ENCODE data around the gene BID. TPM values are rescaled to one million over a fixed set of nuclear protein-coding genes. Genes with fewer than 3 reads are reported as not detected.

Gene BID
- total and polyA plus RNA-seq, 12 donors = 3.8 to 26.6 (median 10.6) TPM

DNA sequence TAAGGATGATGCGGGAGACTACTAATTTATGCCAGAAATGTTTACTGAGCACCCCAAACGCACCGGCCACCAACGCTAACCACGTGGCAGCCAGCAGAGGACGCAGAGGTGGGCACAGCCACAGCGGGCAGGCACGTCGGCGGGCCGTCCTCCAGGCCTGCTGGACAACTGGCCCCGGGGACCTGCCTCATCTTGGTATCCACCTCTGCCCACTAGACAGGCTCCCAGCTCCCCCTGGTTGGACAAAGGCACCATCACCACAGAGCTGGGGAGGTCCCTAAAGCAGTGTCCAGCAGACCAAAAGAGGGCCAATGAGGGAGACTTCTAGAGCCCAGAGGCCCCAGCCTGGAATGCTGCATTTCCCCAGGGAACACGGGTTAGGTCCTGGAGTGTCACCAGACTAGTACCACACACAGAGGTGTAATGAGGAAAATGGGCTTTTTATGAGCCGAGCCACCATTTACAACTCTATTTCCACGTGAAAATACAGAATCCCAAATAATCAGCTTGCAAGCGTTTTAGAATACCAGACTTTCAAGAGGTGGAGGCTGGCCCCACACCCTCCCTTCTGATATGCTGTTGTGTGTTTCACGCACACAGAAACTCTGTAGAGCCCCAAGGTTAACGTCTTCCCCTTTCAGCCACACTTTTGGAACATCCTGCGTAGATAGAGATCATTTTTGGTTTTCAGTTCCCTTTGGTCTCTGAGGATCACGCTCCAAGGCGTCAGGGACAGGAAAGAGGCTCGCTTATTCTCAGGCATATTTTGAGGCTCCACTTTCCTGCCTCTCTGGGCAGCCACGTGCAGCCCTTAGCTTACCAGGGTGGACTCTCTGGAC lies 23.7 kb upstream of the BID start:
- Histone ChIP-seq H3K4me1 (replicated peaks in 1 of 2) (no peaks in the 10 kb centered on the region), H3K27me3 (no peaks in the 10 kb centered on the region), H3K4me3 (no peak overlapping the region), H3K36me3 (replicated peaks in 1 of 2) (no peaks in the 10 kb centered on the region), H3K9me3 (replicated peaks in 1 of 3) (no peaks in the 10 kb centered on the region), H3K27ac (no peak overlapping the region)
- WGBS, 4 donors = 87 to 90% (median 89%) methylated on average over 14 to 23 of the region's 23 CpGs
- intact Hi-C loops (cut with DNase I) = no loop called here
- TF ChIP-seq, protein P1, sequence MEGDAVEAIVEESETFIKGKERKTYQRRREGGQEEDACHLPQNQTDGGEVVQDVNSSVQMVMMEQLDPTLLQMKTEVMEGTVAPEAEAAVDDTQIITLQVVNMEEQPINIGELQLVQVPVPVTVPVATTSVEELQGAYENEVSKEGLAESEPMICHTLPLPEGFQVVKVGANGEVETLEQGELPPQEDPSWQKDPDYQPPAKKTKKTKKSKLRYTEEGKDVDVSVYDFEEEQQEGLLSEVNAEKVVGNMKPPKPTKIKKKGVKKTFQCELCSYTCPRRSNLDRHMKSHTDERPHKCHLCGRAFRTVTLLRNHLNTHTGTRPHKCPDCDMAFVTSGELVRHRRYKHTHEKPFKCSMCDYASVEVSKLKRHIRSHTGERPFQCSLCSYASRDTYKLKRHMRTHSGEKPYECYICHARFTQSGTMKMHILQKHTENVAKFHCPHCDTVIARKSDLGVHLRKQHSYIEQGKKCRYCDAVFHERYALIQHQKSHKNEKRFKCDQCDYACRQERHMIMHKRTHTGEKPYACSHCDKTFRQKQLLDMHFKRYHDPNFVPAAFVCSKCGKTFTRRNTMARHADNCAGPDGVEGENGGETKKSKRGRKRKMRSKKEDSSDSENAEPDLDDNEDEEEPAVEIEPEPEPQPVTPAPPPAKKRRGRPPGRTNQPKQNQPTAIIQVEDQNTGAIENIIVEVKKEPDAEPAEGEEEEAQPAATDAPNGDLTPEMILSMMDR (IDR thresholded peaks at IDR 0.05) = no peak
- DNase-seq = peak in 1 of 7 donors; percentile 34

DNA sequence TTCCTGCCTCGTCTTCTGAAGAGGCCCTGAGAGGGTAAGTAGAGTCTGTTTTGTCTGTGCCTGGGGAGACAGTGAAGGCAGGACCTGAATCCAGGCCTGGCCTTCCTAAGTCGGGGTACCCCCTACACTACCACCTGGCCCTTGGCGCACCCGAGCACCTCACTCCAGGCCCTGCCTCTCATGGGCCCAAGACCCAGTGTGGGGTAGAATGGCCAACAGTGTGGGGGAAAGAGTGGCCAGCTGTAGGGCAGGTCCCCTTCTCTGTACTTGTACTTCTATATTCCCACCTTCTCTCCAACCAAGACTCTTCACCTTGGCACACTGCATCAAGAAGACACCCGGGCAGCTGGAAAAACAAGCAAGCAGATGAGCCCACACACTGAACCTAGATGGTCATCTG lies 22.4 kb upstream of the BID start:
- DNase-seq = no peak
- H3K9me3 ChIP-seq (replicated peaks in 1 of 3) = no peaks in the 10 kb centered on the region
- no peak overlapping the region for H3K4me3 ChIP-seq
- no peak for TF ChIP-seq POLR2A (IDR thresholded peaks at IDR 0.05)
- TF ChIP-seq, protein P1 (IDR thresholded peaks at IDR 0.05) = no peak
- H3K36me3 ChIP-seq (replicated peaks in 1 of 2) = no peaks in the 10 kb centered on the region
- H3K27ac ChIP-seq = no peak overlapping the region
- 92 to 98% (median 94%) methylated on average over 5 of the region's 5 CpGs for WGBS, 4 donors
- H3K4me1 ChIP-seq (replicated peaks in 1 of 2) = no peaks in the 10 kb centered on the region
- intact Hi-C loops (cut with DNase I) = no loop called here
- H3K27me3 ChIP-seq = no peaks in the 10 kb centered on the region

DNA sequence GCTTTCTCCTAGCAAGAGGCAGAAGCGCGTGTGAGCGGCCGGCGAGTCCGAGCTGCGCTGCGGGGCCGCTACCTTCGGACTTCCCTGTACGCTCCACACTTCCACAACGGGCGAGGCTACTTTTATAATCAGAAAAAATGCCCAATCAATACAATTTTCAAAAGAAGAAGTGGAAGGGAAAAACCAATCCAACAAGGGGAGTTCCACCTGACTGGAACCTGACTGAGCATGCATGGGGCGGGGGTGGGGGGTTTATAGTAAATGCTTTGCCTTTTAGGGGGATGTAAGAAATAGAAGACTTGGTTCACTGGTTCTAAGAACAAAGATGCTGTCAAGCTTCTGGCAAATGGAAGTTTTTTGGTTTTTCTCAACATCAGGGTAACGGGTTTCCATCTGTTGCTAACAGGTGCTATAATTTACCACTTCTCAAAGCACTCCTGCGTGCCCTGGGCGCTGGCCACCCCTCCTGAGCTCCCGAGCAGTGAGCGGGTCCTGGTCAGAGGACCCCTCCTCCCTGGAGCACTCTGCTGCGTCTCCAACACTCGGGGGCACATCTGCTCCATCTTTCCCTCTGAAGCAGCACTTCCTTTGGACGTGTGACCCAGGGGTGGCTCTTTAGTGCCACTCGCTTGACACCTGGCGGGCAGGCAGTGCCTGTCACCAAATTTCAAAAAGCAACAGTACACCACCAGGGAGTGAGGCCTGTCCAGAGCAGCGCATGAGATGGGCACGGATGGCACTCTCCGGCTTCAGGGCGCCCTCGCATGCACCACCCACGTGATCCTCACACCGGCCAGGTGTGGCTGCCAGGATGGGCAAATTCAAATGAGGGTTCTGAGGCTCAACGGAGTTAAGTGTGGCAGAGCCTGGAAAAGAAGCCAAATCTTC lies 21.6 kb upstream of the BID start:
- intact Hi-C loops (cut with DNase I) = no loop called here
- 95 to 96% (median 95%) methylated on average over 24 to 32 of the region's 32 CpGs for WGBS, 4 donors

More for the DNA sequence above, 21.6 kb upstream of the BID start:
- TF ChIP-seq POLR2A (IDR thresholded peaks at IDR 0.05) = no peak
- TF ChIP-seq, protein P1 (IDR thresholded peaks at IDR 0.05) = no peak
- Histone ChIP-seq H3K9me3 (replicated peaks in 1 of 3) (no peaks in the 10 kb centered on the region), H3K27me3 (no peaks in the 10 kb centered on the region), H3K4me1 (replicated peaks in 1 of 2) (no peaks in the 10 kb centered on the region), H3K27ac (no peak overlapping the region), H3K4me3 (no peak overlapping the region), H3K36me3 (replicated peaks in 1 of 2) (no peaks in the 10 kb centered on the region)
- no peak for DNase-seq

Measured in adrenal gland (tissue), 12 donors.